HepG2 (cell line): Measurements from ENCODE around the gene TMEFF2. TPM values are rescaled to one million over a fixed set of nuclear protein-coding genes. Genes with fewer than 3 reads are reported as not detected.

Experiments
- ATAC-seq: fragments of 200-7000 bp; cut with Tn5 transposase; 3 replicates; pipeline ENCODE4 v1.9.1; 2020; ENCODE audit warnings: mild to moderate bottlenecking, moderate library complexity
- BruUV-seq: library from RNA; stranded (reverse); fragments of 400-500 nt; replicated peaks from 2 replicates; lab custom pipeline; 2021; lab: Mats Ljungman, UMichigan
- CTCF ChIA-PET: fragments of 300-600 bp; formaldehyde crosslinking; extraction: SDS; loops from one replicate; lab custom pipeline; 2021; ENCODE audit warnings: low total read pairs, inconsistent platforms, low intra/inter-chr PET ratio; lab: Yijun Ruan, JAX
- POLR2A ChIA-PET: fragments of 350-600 bp; sonication (Branson Sonifier 250); formaldehyde crosslinking; loops from one replicate; lab custom pipeline; 2020; ENCODE audit warnings: antibody characterized with exemption, inconsistent platforms; lab: Yijun Ruan, JAX
- DNase-seq: peaks from one replicate; pipeline ENCODE4 v3.0.0-alpha.2; 2015; ENCODE audit warnings: low spot score
- FAIRE-seq: peaks from 3 replicates; lab custom pipeline; 2011; peaks lifted over from hg19 to GRCh38; lab: Jason Lieb, UNC
- H2AFZ ChIP-seq: one replicate; pipeline ENCODE4 v1.6.1; 2011; ENCODE audit warnings: low read length, inconsistent platforms
- H3K27ac ChIP-seq: fragments of 300-600 bp; 3 replicates; pipeline ENCODE4 v1.8.0; 2011; ENCODE audit warnings: mixed run types, mild to moderate bottlenecking, mixed read lengths, low read length, inconsistent platforms; ENCODE audit not compliant: insufficient read depth; ENCODE audit errors: extremely low read length
- H3K27me3 ChIP-seq, 2 experiments: fragments of 200-600 bp in 1 of 2; 2 replicates in 1 of 2; 3 replicates in 1 of 2; pipeline versions ENCODE4 v1.6.0 to v1.8.0; 2011; ENCODE audit warnings: low read length in 2 of 2, mild to moderate bottlenecking in 2 of 2, moderate library complexity in 2 of 2, inconsistent platforms in 1 of 2; ENCODE audit not compliant: insufficient read depth in 2 of 2, control insufficient read depth in 1 of 2
- H3K36me3 ChIP-seq, 2 experiments: fragments of 200-600 bp in 1 of 2; replicated peaks in 1 of 2; 2 replicates in 1 of 2; 3 replicates in 1 of 2; pipeline versions ENCODE4 v1.5.1 to v1.8.0; 2011; ENCODE audit warnings: low read length in 2 of 2, inconsistent platforms in 1 of 2; ENCODE audit not compliant: insufficient read depth in 2 of 2, control insufficient read depth in 1 of 2
- H3K4me1 ChIP-seq: 2 replicates; pipeline ENCODE4 v1.5.1; 2012; ENCODE audit warnings: low read length, inconsistent platforms; ENCODE audit not compliant: insufficient read depth
- H3K4me2 ChIP-seq: 2 replicates; pipeline ENCODE4 v1.6.0; 2011; ENCODE audit warnings: low read depth, low read length, inconsistent platforms
- H3K4me3 ChIP-seq, 3 experiments: fragments of 200-600 bp in 1 of 3; sonication (generic), shearing (Covaris generic) in 1 of 3; replicated peaks in 1 of 3; 2 replicates each; pipeline ENCODE4 v1.5.1; 2011 to 2016; ENCODE audit warnings: low read length in 3 of 3, inconsistent platforms in 2 of 3, low read depth in 2 of 3, mild to moderate bottlenecking in 2 of 3, control low read depth in 1 of 3, mixed read lengths in 1 of 3; ENCODE audit not compliant: insufficient read depth in 1 of 3
- H3K79me2 ChIP-seq: one replicate; pipeline ENCODE4 v1.6.1; 2011; ENCODE audit warnings: low read length, inconsistent platforms; ENCODE audit not compliant: insufficient read depth
- H3K9ac ChIP-seq: 2 replicates; pipeline ENCODE4 v1.6.0; 2011; ENCODE audit warnings: mild to moderate bottlenecking, low read depth, low read length, inconsistent platforms; ENCODE audit not compliant: insufficient read depth
- H3K9me3 ChIP-seq: 2 replicates; pipeline ENCODE4 v1.5.1; 2012; ENCODE audit warnings: mild to moderate bottlenecking, low read length
- H4K20me1 ChIP-seq: 2 replicates; pipeline ENCODE4 v1.6.0; 2011; ENCODE audit warnings: inconsistent platforms, mild to moderate bottlenecking, low read length, moderate library complexity; ENCODE audit not compliant: insufficient read depth
- ATAD3A ChIP-seq: sonication (generic); formaldehyde crosslinking; IDR thresholded peaks from 2 replicates; pipeline ENCODE4 v1.4.0; 2020; ENCODE audit warnings: missing genetic modification reagents
- CC2D1A ChIP-seq: sonication (generic); formaldehyde crosslinking; IDR thresholded peaks from 2 replicates; pipeline ENCODE4 v1.8.1; 2023; ENCODE audit warnings: mild to moderate bottlenecking, missing genetic modification reagents
- KLF16 ChIP-seq, 2 experiments: sonication (generic) in 1 of 2; formaldehyde crosslinking in 1 of 2; IDR thresholded peaks; 2 replicates each; pipeline versions ENCODE4 v1.6.1 to v1.8.0; 2016 to 2023; ENCODE audit warnings: missing genetic modification reagents in 2 of 2, missing compliant biosample characterization in 1 of 2
- MAF1 ChIP-seq: sonication (generic); formaldehyde crosslinking; IDR thresholded peaks from 2 replicates; pipeline ENCODE4 v1.5.0; 2020; ENCODE audit warnings: missing genetic modification reagents, borderline replicate concordance
- NONO ChIP-seq, 2 experiments: fragments of 450-650 bp in 1 of 2; sonication (generic) in 1 of 2; formaldehyde crosslinking in 1 of 2; IDR thresholded peaks in 1 of 2; conservative IDR thresholded peaks in 1 of 2; 2 replicates each; pipeline versions ENCODE4 v1.6.1 to v1.8.0; 2017 to 2022; ENCODE audit warnings: mild to moderate bottlenecking in 1 of 2, missing genetic modification reagents in 1 of 2, moderate library complexity in 1 of 2
- NR2F1 ChIP-seq, 2 experiments: fragments of 450-650 bp in 1 of 2; formaldehyde crosslinking in 1 of 2; IDR thresholded peaks; 2 replicates each; pipeline versions ENCODE4 v1.5.0 to v1.6.1; 2016 to 2020; ENCODE audit warnings: mild to moderate bottlenecking in 1 of 2, missing compliant biosample characterization in 1 of 2, missing genetic modification reagents in 1 of 2, moderate library complexity in 1 of 2
- PCBP2 ChIP-seq: fragments of 200-400 bp; formaldehyde crosslinking; optimal IDR thresholded peaks from 2 replicates; pipeline ENCODE3; 2018; ENCODE audit warnings: low read length, low read depth; ENCODE audit not compliant: poor library complexity, severe bottlenecking
- PHB2 ChIP-seq: fragments of 450-650 bp; IDR thresholded peaks from 2 replicates; pipeline ENCODE4 v1.6.1; 2018; ENCODE audit not compliant: partially characterized antibody
- SCMH1 ChIP-seq: sonication (generic); formaldehyde crosslinking; IDR thresholded peaks from 2 replicates; pipeline ENCODE4 v1.9.0; 2021; ENCODE audit warnings: missing genetic modification reagents, mild to moderate bottlenecking, borderline replicate concordance
- TARDBP ChIP-seq: sonication (generic); formaldehyde crosslinking; IDR thresholded peaks from 2 replicates; pipeline ENCODE4 v1.8.0; 2022; ENCODE audit warnings: mild to moderate bottlenecking, missing genetic modification reagents
- TBX3 ChIP-seq: fragments of 450-650 bp; IDR thresholded peaks from 2 replicates; pipeline ENCODE4 v1.6.1; 2017; ENCODE audit warnings: antibody characterized with exemption, mild to moderate bottlenecking, inconsistent platforms, borderline replicate concordance
- ZNF232 ChIP-seq: sonication (generic); formaldehyde crosslinking; IDR thresholded peaks from 2 replicates; pipeline ENCODE4 v1.4.0; 2020; ENCODE audit warnings: missing genetic modification reagents, borderline replicate concordance
- ZNF672 ChIP-seq: sonication (generic); formaldehyde crosslinking; IDR thresholded peaks from 2 replicates; pipeline ENCODE4 v1.8.1; 2022; ENCODE audit warnings: missing genetic modification reagents
- WGBS: methylation state at CpG from one replicate; pipeline ENCODE4 v1.1.6; 2017; ENCODE audit warnings: low lambda C conversion rate; 5-methylcytosine and 5-hydroxymethylcytosine counted together
- in situ Hi-C: cut with HindIII; loops from 2 replicates; pipeline ENCODE4 v1.10.0; 2017; ENCODE audit warnings: low pct_unique_long_range_greater_than_20kb; ENCODE audit not compliant: extremely low pct_ligation_motif_present
- intact Hi-C: fragments of 100-400 bp; cut with micrococcal nuclease; formaldehyde crosslinking; loops from one replicate; pipeline ENCODE4 v1.10.0; 2022; ENCODE audit not compliant: unreplicated experiment
- polyA plus RNA-seq, 8 experiments: library from polyadenylated mRNA; depleted of rRNA in 3 of 8; stranded (reverse) in 7 of 8; unstranded in 1 of 8; fragments of >200 nt; fragmentation: Illumina TruSeq in 4 of 8; extraction: Trizol in 4 of 8; gene quantifications; 2 replicates each; pipeline versions ENCODE4 v1.2.1 to v1.2.3, GENCODE V29; 2011 to 2016; ENCODE audit warnings: low read depth in 4 of 8, missing spikeins in 1 of 8, mixed read lengths in 1 of 8; ENCODE audit not compliant: insufficient read depth in 1 of 8
- total RNA-seq, 5 experiments: library from RNA; depleted of rRNA; stranded (reverse); fragments of >200 nt; fragmentation: Illumina TruSeq; extraction: Trizol; gene quantifications; 2 replicates each; pipeline ENCODE4 v1.2.3, GENCODE V29; 2016; ENCODE audit warnings: low read depth in 1 of 5
- TF ChIP-seq, protein P1 (sequence below): sonication (generic); formaldehyde crosslinking; IDR thresholded peaks from 2 replicates; pipeline ENCODE4 v1.4.0; 2020; ENCODE audit warnings: missing genetic modification reagents
- TF ChIP-seq, protein P2 (sequence below): sonication (generic); formaldehyde crosslinking; IDR thresholded peaks from 2 replicates; pipeline ENCODE4 v1.8.1; 2023; ENCODE audit warnings: missing genetic modification reagents, mild to moderate bottlenecking, borderline replicate concordance
- TF ChIP-seq, protein P3 (sequence below): IDR thresholded peaks from 2 replicates; pipeline ENCODE4 v1.6.1; 2016; ENCODE audit warnings: mild to moderate bottlenecking, missing biosample characterization, missing genetic modification reagents
- TF ChIP-seq, protein P4 (sequence below): sonication (generic); formaldehyde crosslinking; IDR thresholded peaks from 2 replicates; pipeline ENCODE4 v1.4.0; 2020; ENCODE audit warnings: missing genetic modification reagents
- TF ChIP-seq, protein P5 (sequence below): sonication (generic); formaldehyde crosslinking; IDR thresholded peaks from 2 replicates; pipeline ENCODE4 v1.8.0; 2022; ENCODE audit warnings: missing genetic modification reagents, mild to moderate bottlenecking, inconsistent platforms, borderline replicate concordance

TMEFF2 gene
- total and polyA plus RNA-seq, 2 of the 13 experiments (the other 11 are each of a cell fraction or from before 2014, with no cell fraction given): not detected

DNA sequence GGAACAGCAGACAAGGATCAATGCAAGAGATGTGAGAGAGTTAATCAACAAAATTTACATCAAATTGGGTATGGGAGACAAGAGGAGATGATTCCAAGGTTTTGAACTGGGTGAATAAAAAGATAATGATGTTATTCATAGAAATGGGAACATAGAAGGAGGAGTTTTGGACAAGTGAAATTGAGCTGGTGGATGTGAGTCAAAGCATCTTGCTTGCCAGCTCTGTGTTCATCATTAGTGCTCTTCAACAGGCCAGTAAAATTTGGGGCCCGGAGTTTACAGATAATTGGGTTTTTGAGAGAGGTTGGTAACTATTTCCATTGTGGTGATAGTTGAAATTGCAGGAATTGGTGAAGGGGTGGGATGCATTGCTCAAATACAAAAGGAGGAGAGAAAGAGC, 277.9 kb downstream of the TMEFF2 start (continued):
- TF ChIP-seq SCMH1 (CRISPR knock-in tag) (no peak), ZNF672 (CRISPR knock-in tag) (no peak), CC2D1A (CRISPR knock-in tag) (no peak)
- TF ChIP-seq, protein P1, sequence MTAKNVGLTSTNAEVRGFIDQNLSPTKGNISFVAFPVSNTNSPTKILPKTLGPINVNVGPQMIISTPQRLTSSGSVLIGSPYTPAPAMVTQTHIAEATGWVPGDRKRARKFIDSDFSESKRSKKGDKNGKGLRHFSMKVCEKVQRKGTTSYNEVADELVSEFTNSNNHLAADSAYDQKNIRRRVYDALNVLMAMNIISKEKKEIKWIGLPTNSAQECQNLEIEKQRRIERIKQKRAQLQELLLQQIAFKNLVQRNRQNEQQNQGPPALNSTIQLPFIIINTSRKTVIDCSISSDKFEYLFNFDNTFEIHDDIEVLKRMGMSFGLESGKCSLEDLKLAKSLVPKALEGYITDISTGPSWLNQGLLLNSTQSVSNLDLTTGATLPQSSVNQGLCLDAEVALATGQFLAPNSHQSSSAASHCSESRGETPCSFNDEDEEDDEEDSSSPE: no peak

DNA sequence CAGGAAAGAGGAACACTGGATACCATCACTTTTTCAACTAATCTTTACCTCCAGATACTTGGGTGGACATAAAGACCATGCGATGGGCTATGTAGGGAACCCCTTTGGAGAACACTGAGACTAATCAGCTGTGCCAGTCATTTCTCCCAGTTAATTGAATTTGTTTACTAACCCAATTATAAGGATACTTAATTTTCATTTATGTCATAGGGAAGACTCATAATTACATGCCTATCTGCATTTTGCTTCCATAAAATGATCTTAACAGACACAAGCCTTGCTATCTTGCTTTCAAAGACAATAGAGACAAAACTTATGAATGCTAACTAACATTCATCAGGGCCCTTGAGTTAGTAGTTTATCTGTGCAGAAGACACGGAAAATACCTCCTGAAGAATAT, 279.0 kb downstream of the TMEFF2 start:
- no TSS peak for BruUV-seq
- intact Hi-C loops: no loop called here
- peaks cover 24% of the 10 kb centered on the region for H3K4me1 ChIP-seq
- ATAC-seq (no peak), DNase-seq (no peak), FAIRE-seq (no peak)
- H3K9ac ChIP-seq: no peak overlapping the region
- no peak overlapping the region for H3K27ac ChIP-seq
- no peaks in the 10 kb centered on the region for H3K36me3 ChIP-seq
- no peak overlapping the region for H3K4me2 ChIP-seq
- 76% methylated on average over 2 of the region's 2 CpGs for WGBS
- in situ Hi-C loops: no loop called here
- no peaks in the 10 kb centered on the region for H4K20me1 ChIP-seq
- H3K27me3 ChIP-seq: no peaks in the 10 kb centered on the region
- ChIA-PET POLR2A (no interaction called here), CTCF (no interaction called here)
- no peak overlapping the region for H3K4me3 ChIP-seq
- H3K9me3 ChIP-seq: no peaks in the 10 kb centered on the region
- H3K79me2 ChIP-seq: no peaks in the 10 kb centered on the region
- H2AFZ ChIP-seq: no peak overlapping the region
- TF ChIP-seq ATAD3A (CRISPR knock-in tag) (no peak), TBX3 (no peak), NONO (IDR thresholded peaks at IDR 0.05) (no peak), NONO (CRISPR knock-in tag; conservative IDR thresholded peaks at IDR 0.05) (no peak), ZNF232 (CRISPR knock-in tag) (no peak), KLF16 (CRISPR knock-in tag; IDR thresholded peaks at IDR 0.05) (no peak), MAF1 (no peak), PHB2 (no peak), NR2F1 (CRISPR knock-in tag; IDR thresholded peaks at IDR 0.05) (no peak), PCBP2 (no peak), TARDBP (CRISPR knock-in tag) (no peak)
- TF ChIP-seq, protein P2, sequence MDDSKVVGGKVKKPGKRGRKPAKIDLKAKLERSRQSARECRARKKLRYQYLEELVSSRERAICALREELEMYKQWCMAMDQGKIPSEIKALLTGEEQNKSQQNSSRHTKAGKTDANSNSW: no peak
- TF ChIP-seq, protein P3, sequence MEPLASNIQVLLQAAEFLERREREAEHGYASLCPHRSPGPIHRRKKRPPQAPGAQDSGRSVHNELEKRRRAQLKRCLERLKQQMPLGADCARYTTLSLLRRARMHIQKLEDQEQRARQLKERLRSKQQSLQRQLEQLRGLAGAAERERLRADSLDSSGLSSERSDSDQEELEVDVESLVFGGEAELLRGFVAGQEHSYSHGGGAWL: no peak
- TF ChIP-seq, protein P4, sequence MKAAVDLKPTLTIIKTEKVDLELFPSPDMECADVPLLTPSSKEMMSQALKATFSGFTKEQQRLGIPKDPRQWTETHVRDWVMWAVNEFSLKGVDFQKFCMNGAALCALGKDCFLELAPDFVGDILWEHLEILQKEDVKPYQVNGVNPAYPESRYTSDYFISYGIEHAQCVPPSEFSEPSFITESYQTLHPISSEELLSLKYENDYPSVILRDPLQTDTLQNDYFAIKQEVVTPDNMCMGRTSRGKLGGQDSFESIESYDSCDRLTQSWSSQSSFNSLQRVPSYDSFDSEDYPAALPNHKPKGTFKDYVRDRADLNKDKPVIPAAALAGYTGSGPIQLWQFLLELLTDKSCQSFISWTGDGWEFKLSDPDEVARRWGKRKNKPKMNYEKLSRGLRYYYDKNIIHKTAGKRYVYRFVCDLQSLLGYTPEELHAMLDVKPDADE (CRISPR knock-in tag): no peak
- TF ChIP-seq, protein P1: no peak
- TF ChIP-seq, protein P5, sequence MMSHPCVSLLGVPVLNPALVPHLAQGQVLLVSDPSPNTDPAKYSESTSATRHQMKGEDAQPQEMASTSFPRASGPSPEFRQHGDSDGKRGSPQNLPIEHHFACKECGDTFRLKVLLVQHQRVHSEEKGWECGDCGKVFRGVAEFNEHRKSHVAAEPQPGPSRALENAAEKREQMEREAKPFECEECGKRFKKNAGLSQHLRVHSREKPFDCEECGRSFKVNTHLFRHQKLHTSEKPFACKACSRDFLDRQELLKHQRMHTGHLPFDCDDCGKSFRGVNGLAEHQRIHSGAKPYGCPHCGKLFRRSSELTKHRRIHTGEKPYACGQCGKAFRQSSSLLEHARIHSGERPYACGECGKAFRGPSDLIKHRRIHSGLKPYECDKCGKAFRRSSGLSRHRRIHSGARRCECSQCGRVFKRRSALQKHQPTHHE: no peak
